HCT116 (cell line): Measurements from ENCODE around the gene CBL. TPM values are rescaled to one million over a fixed set of nuclear protein-coding genes. Genes with fewer than 3 reads are reported as not detected.

Experiments used
- ATAC-seq: fragments of 200-7000 bp; cut with Tn5 transposase; 2 replicates; pipeline ENCODE4 v1.9.1; 2020; ENCODE audit warnings: mild to moderate bottlenecking, moderate library complexity
- BruUV-seq: library from RNA; stranded (reverse); fragments of 400-500 nt; replicated peaks from 2 replicates; lab custom pipeline; 2021; lab: Mats Ljungman, UMichigan
- CTCF ChIA-PET: fragments of 300-600 bp; sonication (Branson Sonifier 250); formaldehyde crosslinking; loops from one replicate; lab custom pipeline; 2021; ENCODE audit warnings: antibody characterized with exemption; lab: Charles Lee
- POLR2A ChIA-PET: fragments of 300-600, 350-600 bp; sonication (Branson Sonifier 250); formaldehyde crosslinking; loops from one replicate; lab custom pipeline; 2021; ENCODE audit warnings: antibody characterized with exemption; lab: Charles Lee
- RAD21 ChIA-PET, 2 experiments: fragments of 300-600 bp; sonication (Branson Sonifier 250); formaldehyde crosslinking; loops; one replicate each; lab custom pipeline; 2023; ENCODE audit warnings: low total read pairs in 2 of 2; ENCODE audit not compliant: uncharacterized antibody in 2 of 2, unreplicated experiment in 2 of 2, low non-redundant PET in 1 of 2; lab: Charles Lee
- DNase-seq: peaks from one replicate; pipeline ENCODE4 v3.0.0-alpha.2; 2010; ENCODE audit warnings: low read depth, low spot score
- H2AFZ ChIP-seq: fragments of 200-600 bp; shearing (Covaris generic), sonication (generic); 2 replicates; pipeline ENCODE4 v1.6.1; 2017; ENCODE audit warnings: low read depth, mixed run types, mixed read lengths, antibody characterized with exemption, low read length; ENCODE audit not compliant: poor library complexity, severe bottlenecking
- H3K27ac ChIP-seq: 2 replicates; pipeline ENCODE4 v1.5.1; 2012; ENCODE audit warnings: low read depth, low read length
- H3K27me3 ChIP-seq: fragments of 200-600 bp; sonication (generic); 2 replicates; pipeline ENCODE4 v1.6.1; 2016; ENCODE audit warnings: mixed run types, low read length, mixed read lengths; ENCODE audit not compliant: insufficient read depth
- H3K36me3 ChIP-seq, 2 experiments: fragments of 200-500 bp in 1 of 2; fragments of 200-600 bp in 1 of 2; sonication (Bioruptor generic) in 1 of 2; sonication (generic) in 1 of 2; 2 replicates each; pipeline versions ENCODE4 v1.5.1 to v1.6.1; 2014 to 2016; ENCODE audit warnings: low read length in 2 of 2, inconsistent platforms in 1 of 2, mixed read lengths in 1 of 2, mixed run types in 1 of 2; ENCODE audit not compliant: insufficient read depth in 2 of 2, control insufficient read depth in 1 of 2
- H3K4me1 ChIP-seq, 2 experiments: fragments of 200-600 bp in 1 of 2; sonication (generic) in 1 of 2; 2 replicates each; pipeline versions ENCODE4 v1.5.1 to v1.6.1; 2012 to 2017; ENCODE audit warnings: low read length in 2 of 2, inconsistent platforms in 1 of 2, mild to moderate bottlenecking in 1 of 2, mixed read lengths in 1 of 2, mixed run types in 1 of 2, moderate library complexity in 1 of 2; ENCODE audit not compliant: insufficient read depth in 2 of 2, control insufficient read depth in 1 of 2
- H3K4me2 ChIP-seq: fragments of 200-600 bp; sonication (generic); 2 replicates; pipeline ENCODE4 v1.6.1; 2017; ENCODE audit warnings: mixed run types, low read length, mixed read lengths
- H3K4me3 ChIP-seq, 2 experiments: fragments of 200-600 bp in 1 of 2; sonication (generic) in 1 of 2; replicated peaks in 1 of 2; 2 replicates each; pipeline ENCODE4 v1.5.1; 2011 to 2016; ENCODE audit warnings: low read length in 2 of 2, control low read depth in 1 of 2, low read depth in 1 of 2, mild to moderate bottlenecking in 1 of 2, mixed read lengths in 1 of 2, mixed run types in 1 of 2
- H3K79me2 ChIP-seq: fragments of 200-600 bp; sonication (generic); 2 replicates; pipeline ENCODE4 v1.6.1; 2017; ENCODE audit warnings: mild to moderate bottlenecking, mixed run types, low read length, moderate library complexity, mixed read lengths; ENCODE audit not compliant: insufficient read depth
- H3K9ac ChIP-seq: fragments of 200-600 bp; sonication (generic); 2 replicates; pipeline ENCODE4 v1.6.1; 2016; ENCODE audit warnings: low read length, mixed read lengths
- H3K9me2 ChIP-seq: fragments of 200-600 bp; sonication (generic), shearing (Covaris generic); 2 replicates; pipeline ENCODE4 v1.6.1; 2017; ENCODE audit warnings: mixed run types, mild to moderate bottlenecking, moderate library complexity; ENCODE audit not compliant: insufficient read depth
- H3K9me3 ChIP-seq, 2 experiments: fragments of 200-500 bp in 1 of 2; fragments of 200-600 bp in 1 of 2; sonication (Bioruptor generic) in 1 of 2; sonication (generic) in 1 of 2; 2 replicates each; pipeline ENCODE4 v1.6.1; 2014 to 2017; ENCODE audit warnings: low read length in 2 of 2, mixed read lengths in 2 of 2, inconsistent platforms in 1 of 2, low read depth in 1 of 2, mild to moderate bottlenecking in 1 of 2, mixed run types in 1 of 2, moderate library complexity in 1 of 2; ENCODE audit not compliant: control insufficient read depth in 1 of 2, insufficient read depth in 1 of 2
- H4K20me1 ChIP-seq: fragments of 200-600 bp; sonication (generic), shearing (Covaris generic); 2 replicates; pipeline ENCODE4 v1.6.1; 2017; ENCODE audit warnings: mixed run types, mild to moderate bottlenecking, moderate library complexity; ENCODE audit not compliant: insufficient read depth
- ATF3 ChIP-seq: IDR thresholded peaks from 2 replicates; pipeline ENCODE4 v1.6.1; 2012
- CBX3 ChIP-seq: IDR thresholded peaks from 2 replicates; pipeline ENCODE4 v1.6.1; 2012; ENCODE audit warnings: low read depth
- CEBPB ChIP-seq: IDR thresholded peaks from 2 replicates; pipeline ENCODE4 v1.6.1; 2012; ENCODE audit warnings: low read depth
- EGR1 ChIP-seq: IDR thresholded peaks from 2 replicates; pipeline ENCODE4 v1.6.1; 2012; ENCODE audit warnings: low read depth
- EZH2 ChIP-seq: fragments of 200-600 bp; sonication (generic); IDR thresholded peaks from 2 replicates; pipeline ENCODE4 v1.6.1; 2017; ENCODE audit warnings: antibody characterized with exemption, mixed run types
- JUND ChIP-seq: IDR thresholded peaks from 2 replicates; pipeline ENCODE4 v1.6.1; 2012
- POLR2A ChIP-seq: IDR thresholded peaks from 2 replicates; pipeline ENCODE4 v1.7.0; 2011; ENCODE audit warnings: borderline replicate concordance; ENCODE audit not compliant: insufficient read depth, insufficient read length; ENCODE audit errors: extremely low read depth
- POLR2AphosphoS5 ChIP-seq: IDR thresholded peaks from 2 replicates; pipeline ENCODE4 v1.6.1; 2011; ENCODE audit warnings: mild to moderate bottlenecking, low read depth, low read length, moderate library complexity
- SRF ChIP-seq: IDR thresholded peaks from 2 replicates; pipeline ENCODE4 v1.6.1; 2012; ENCODE audit warnings: low read depth
- YY1 ChIP-seq: IDR thresholded peaks from 2 replicates; pipeline ENCODE4 v1.6.1; 2011; ENCODE audit warnings: low read length, low read depth, moderate library complexity, mild to moderate bottlenecking; ENCODE audit not compliant: insufficient replicate concordance; ENCODE audit errors: extremely low read depth
- intact Hi-C: fragments of 100-400 bp; cut with micrococcal nuclease; formaldehyde crosslinking; loops from 2 replicates; pipeline ENCODE4 v1.10.0; 2022
- total RNA-seq: library from RNA; stranded (reverse); gene quantifications from one replicate; pipeline ENCODE4 v1.2.1, GENCODE V29; 2021; ENCODE audit not compliant: unreplicated experiment
- TF ChIP-seq, protein P1 (sequence below), 3 experiments: fragments of 200-600 bp in 1 of 3; sonication (generic) in 1 of 3; IDR thresholded peaks in 2 of 3; conservative IDR thresholded peaks in 1 of 3; 2 replicates each; pipeline ENCODE4 v1.5.1; 2012 to 2017; ENCODE audit warnings: low read depth in 2 of 3, low read length in 2 of 3, antibody characterized with exemption in 1 of 3, borderline replicate concordance in 1 of 3, control low read depth in 1 of 3, mild to moderate bottlenecking in 1 of 3, mixed read lengths in 1 of 3, mixed run types in 1 of 3, moderate library complexity in 1 of 3; ENCODE audit not compliant: insufficient read depth in 1 of 3
- TF ChIP-seq, protein P2 (sequence below): IDR thresholded peaks from 2 replicates; pipeline ENCODE4 v1.6.1; 2012; ENCODE audit warnings: low read depth

The CBL gene
- total RNA-seq, 1 experiment from 2014 or later: 31.1 TPM

DNA sequence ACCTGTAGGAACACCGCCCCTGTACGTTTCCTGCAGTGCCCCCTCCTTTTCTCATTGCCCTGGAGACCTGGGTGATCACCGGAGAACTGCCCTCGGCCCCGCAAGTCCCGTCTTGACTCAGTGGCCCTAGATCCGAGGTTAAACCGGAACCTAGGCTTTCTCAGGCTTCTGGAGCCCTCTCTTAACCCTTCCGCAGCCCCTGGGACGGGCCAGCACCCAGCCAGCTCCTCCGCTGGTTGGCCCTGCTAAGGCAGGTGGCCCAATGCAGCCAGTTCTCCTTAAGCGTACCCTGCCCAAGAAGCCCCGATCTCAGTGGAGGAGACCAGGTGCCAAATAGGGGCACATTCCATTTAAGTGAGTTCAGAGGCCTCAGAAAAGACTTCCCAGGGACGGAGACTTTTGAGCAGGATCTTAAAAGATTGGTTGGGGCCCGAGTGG lies 36.8 kb upstream of the CBL start:
- DNase-seq: peak; percentile 53
- H3K27me3 ChIP-seq: no peaks in the 10 kb centered on the region
- H3K9ac ChIP-seq: peak overlapping the region; percentile 94
- no peak overlapping the region for H2AFZ ChIP-seq
- 0 out of 4 replicates have a peak, but pooled peaks cover 0 to 4% of the 10 kb centered on the region in 2 experiments for H3K36me3 ChIP-seq
- peak overlapping the region; percentile 71 to 83 for H3K4me3 ChIP-seq
- H3K4me1 ChIP-seq: peaks cover 29 to 46% of the 10 kb centered on the region in 2 experiments
- TF ChIP-seq EZH2 (no peak), CEBPB (no peak), SRF (no peak), CBX3 (no peak), POLR2AphosphoS5 (no peak; the same call in none of the 2 replicates), JUND (no peak), YY1 (no peak), ATF3 (no peak), POLR2A (no peak), EGR1 (no peak)
- TF ChIP-seq, protein P1, sequence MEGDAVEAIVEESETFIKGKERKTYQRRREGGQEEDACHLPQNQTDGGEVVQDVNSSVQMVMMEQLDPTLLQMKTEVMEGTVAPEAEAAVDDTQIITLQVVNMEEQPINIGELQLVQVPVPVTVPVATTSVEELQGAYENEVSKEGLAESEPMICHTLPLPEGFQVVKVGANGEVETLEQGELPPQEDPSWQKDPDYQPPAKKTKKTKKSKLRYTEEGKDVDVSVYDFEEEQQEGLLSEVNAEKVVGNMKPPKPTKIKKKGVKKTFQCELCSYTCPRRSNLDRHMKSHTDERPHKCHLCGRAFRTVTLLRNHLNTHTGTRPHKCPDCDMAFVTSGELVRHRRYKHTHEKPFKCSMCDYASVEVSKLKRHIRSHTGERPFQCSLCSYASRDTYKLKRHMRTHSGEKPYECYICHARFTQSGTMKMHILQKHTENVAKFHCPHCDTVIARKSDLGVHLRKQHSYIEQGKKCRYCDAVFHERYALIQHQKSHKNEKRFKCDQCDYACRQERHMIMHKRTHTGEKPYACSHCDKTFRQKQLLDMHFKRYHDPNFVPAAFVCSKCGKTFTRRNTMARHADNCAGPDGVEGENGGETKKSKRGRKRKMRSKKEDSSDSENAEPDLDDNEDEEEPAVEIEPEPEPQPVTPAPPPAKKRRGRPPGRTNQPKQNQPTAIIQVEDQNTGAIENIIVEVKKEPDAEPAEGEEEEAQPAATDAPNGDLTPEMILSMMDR (IDR thresholded peaks at IDR 0.05 in 2 of 3, conservative IDR thresholded peaks at IDR 0.05 in 1 of 3; ENCODE audit: borderline replicate concordance in 1 of 3, insufficient read depth in 1 of 3, low read depth in 2 of 3, low read length in 2 of 3): no peak
- TF ChIP-seq, protein P2, sequence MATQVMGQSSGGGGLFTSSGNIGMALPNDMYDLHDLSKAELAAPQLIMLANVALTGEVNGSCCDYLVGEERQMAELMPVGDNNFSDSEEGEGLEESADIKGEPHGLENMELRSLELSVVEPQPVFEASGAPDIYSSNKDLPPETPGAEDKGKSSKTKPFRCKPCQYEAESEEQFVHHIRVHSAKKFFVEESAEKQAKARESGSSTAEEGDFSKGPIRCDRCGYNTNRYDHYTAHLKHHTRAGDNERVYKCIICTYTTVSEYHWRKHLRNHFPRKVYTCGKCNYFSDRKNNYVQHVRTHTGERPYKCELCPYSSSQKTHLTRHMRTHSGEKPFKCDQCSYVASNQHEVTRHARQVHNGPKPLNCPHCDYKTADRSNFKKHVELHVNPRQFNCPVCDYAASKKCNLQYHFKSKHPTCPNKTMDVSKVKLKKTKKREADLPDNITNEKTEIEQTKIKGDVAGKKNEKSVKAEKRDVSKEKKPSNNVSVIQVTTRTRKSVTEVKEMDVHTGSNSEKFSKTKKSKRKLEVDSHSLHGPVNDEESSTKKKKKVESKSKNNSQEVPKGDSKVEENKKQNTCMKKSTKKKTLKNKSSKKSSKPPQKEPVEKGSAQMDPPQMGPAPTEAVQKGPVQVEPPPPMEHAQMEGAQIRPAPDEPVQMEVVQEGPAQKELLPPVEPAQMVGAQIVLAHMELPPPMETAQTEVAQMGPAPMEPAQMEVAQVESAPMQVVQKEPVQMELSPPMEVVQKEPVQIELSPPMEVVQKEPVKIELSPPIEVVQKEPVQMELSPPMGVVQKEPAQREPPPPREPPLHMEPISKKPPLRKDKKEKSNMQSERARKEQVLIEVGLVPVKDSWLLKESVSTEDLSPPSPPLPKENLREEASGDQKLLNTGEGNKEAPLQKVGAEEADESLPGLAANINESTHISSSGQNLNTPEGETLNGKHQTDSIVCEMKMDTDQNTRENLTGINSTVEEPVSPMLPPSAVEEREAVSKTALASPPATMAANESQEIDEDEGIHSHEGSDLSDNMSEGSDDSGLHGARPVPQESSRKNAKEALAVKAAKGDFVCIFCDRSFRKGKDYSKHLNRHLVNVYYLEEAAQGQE: no peak
- TF ChIP-seq, all 23 proteins: peak for 0
- RAD21 ChIA-PET: no interaction called here
- Histone ChIP-seq H3K27ac (peak overlapping the region; percentile 94), H4K20me1 (no peaks in the 10 kb centered on the region), H3K4me2 (peak overlapping the region; percentile 83), H3K9me3 (no peaks in the 10 kb centered on the region), H3K9me2 (no peaks in the 10 kb centered on the region), H3K79me2 (no peaks in the 10 kb centered on the region; the same call in 1 of the 2 replicates)
- intact Hi-C loops: loop anchor here (2.0 kb wide), 1 partner anchor 68 kb away; the partner anchor contains the start of gene DPAGT1
- ATAC-seq: peak; percentile 64
- CTCF ChIA-PET: interaction anchor here (0.8 to 1.5 kb wide), 9 partner anchors 9 to 306 kb away, joined by 3 to 7 read pairs (median 4); partner anchors contain the start of gene HINFP
- BruUV-seq: TSS peak; percentile 57
- POLR2A ChIA-PET: interaction anchor here (1.1 to 1.5 kb wide), 5 partner anchors 16 to 74 kb away, joined by 3 to 5 read pairs (median 3); partner anchors contain the start of genes C2CD2L and DPAGT1
